Osteoblast (primary cell): ENCODE measurements around the gene KIAA1614. TPM values are rescaled to one million over a fixed set of nuclear protein-coding genes. Genes with fewer than 3 reads are reported as not detected.

ENCODE experiments used
- DNase-seq: peaks from one replicate; pipeline ENCODE4 v3.0.0; 2011; ENCODE audit warnings: low spot score, mixed read lengths; ENCODE audit not compliant: insufficient read length; ENCODE audit errors: missing footprints
- H2AFZ ChIP-seq: 2 replicates; pipeline ENCODE4 v1.6.0; 2011; ENCODE audit warnings: mild to moderate bottlenecking, low read length
- H3K27ac ChIP-seq: 2 replicates; pipeline ENCODE4 v1.5.1; 2011; ENCODE audit warnings: mild to moderate bottlenecking, low read depth, low read length, moderate library complexity
- H3K27me3 ChIP-seq: 2 replicates; pipeline ENCODE4 v1.6.0; 2012; ENCODE audit warnings: mild to moderate bottlenecking, control low read depth, inconsistent platforms, low read length, moderate library complexity; ENCODE audit not compliant: insufficient read depth
- H3K36me3 ChIP-seq: 2 replicates; pipeline ENCODE4 v1.5.1; 2011; ENCODE audit warnings: mild to moderate bottlenecking, low read length, control low read depth, moderate library complexity; ENCODE audit not compliant: insufficient read depth
- H3K4me1 ChIP-seq: 2 replicates; pipeline ENCODE4 v1.5.1; 2011; ENCODE audit warnings: mild to moderate bottlenecking, low read length, control low read depth, moderate library complexity; ENCODE audit not compliant: insufficient read depth
- H3K4me2 ChIP-seq: 2 replicates; pipeline ENCODE4 v1.6.0; 2011; ENCODE audit warnings: mild to moderate bottlenecking, low read length; ENCODE audit not compliant: insufficient read depth
- H3K4me3 ChIP-seq: fragments of 200-600 bp; sonication (generic); 3 replicates; pipeline ENCODE4 v1.5.1; 2012; ENCODE audit warnings: mild to moderate bottlenecking, low read length, inconsistent platforms; ENCODE audit not compliant: insufficient read depth
- H3K79me2 ChIP-seq: 2 replicates; pipeline ENCODE4 v1.6.0; 2012; ENCODE audit warnings: mild to moderate bottlenecking, low read length, control low read depth, inconsistent platforms; ENCODE audit not compliant: insufficient read depth
- H3K9me3 ChIP-seq: 2 replicates; pipeline ENCODE4 v1.5.1; 2011; ENCODE audit warnings: low read depth, low read length, control low read depth
- H4K20me1 ChIP-seq: 2 replicates; pipeline ENCODE4 v1.6.0; 2012; ENCODE audit warnings: mild to moderate bottlenecking, low read length, control low read depth; ENCODE audit not compliant: insufficient read depth
- total RNA-seq: library from RNA; depleted of rRNA; stranded (reverse); fragments of >200 nt; gene quantifications from 2 replicates; pipeline ENCODE4 v1.2.3, GENCODE V29; 2012
- TF ChIP-seq, protein P1 (sequence below): IDR thresholded peaks from 2 replicates; pipeline ENCODE4 v1.5.1; 2011; ENCODE audit warnings: mild to moderate bottlenecking, low read depth, low read length, moderate library complexity; ENCODE audit errors: extremely low read depth

KIAA1614 gene
- total RNA-seq, 1 donor: 12.7 TPM

DNA sequence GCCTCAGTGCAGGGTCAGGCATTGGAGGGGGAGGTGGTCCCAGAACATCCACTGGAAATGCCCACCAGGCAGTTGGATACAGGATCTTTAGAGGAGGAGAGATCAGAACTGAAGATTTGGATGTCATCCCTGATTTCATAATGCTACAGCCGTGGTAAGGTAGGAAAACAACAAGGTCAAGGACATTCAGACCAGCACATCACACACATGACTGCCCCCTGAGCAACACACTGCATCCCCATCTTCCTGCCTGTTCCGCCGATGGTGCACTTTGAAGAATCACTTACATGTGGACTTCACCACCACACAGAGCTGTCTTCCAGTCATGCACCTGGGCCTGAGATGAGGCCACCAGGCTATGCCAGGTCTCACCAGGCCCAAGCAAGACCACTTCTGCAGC lies 16.7 kb downstream of the KIAA1614 start:
- TF ChIP-seq, protein P1, sequence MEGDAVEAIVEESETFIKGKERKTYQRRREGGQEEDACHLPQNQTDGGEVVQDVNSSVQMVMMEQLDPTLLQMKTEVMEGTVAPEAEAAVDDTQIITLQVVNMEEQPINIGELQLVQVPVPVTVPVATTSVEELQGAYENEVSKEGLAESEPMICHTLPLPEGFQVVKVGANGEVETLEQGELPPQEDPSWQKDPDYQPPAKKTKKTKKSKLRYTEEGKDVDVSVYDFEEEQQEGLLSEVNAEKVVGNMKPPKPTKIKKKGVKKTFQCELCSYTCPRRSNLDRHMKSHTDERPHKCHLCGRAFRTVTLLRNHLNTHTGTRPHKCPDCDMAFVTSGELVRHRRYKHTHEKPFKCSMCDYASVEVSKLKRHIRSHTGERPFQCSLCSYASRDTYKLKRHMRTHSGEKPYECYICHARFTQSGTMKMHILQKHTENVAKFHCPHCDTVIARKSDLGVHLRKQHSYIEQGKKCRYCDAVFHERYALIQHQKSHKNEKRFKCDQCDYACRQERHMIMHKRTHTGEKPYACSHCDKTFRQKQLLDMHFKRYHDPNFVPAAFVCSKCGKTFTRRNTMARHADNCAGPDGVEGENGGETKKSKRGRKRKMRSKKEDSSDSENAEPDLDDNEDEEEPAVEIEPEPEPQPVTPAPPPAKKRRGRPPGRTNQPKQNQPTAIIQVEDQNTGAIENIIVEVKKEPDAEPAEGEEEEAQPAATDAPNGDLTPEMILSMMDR: no peak
- H3K4me3 ChIP-seq: no peak overlapping the region

DNA sequence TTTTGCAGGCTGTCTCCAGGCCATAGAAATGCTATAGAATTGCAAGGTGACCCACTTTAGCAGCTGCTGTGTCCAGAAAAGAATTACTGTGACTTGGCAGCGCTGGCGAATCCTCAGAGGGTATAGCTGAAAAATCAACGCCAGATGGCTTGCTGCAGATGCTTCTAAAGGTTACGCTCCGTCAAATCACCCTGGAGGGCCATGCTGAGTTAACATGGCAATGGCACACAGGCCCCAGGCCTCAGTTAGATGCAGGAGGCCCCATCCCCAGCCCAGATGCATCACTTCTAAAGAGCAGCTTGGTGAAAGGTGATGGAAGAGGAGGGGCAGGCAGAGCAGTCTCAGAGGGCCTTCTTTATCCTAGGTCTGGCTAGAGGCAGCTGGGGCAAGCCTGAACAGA lies 18.0 kb downstream of the KIAA1614 start:
- Histone ChIP-seq H3K36me3 (peaks cover 8% of the 10 kb centered on the region), H3K27ac (no peak overlapping the region), H3K79me2 (no peaks in the 10 kb centered on the region), H3K27me3 (no peaks in the 10 kb centered on the region), H2AFZ (no peak overlapping the region), H3K9me3 (no peaks in the 10 kb centered on the region), H3K4me2 (no peak overlapping the region), H3K4me1 (no peaks in the 10 kb centered on the region), H3K4me3 (no peak overlapping the region), H4K20me1 (peaks cover 20% of the 10 kb centered on the region)
- TF ChIP-seq, protein P1: no peak
- no peak for DNase-seq

More for the DNA sequence above, 16.7 kb downstream of the KIAA1614 start:
- H3K27ac ChIP-seq: no peak overlapping the region
- DNase-seq: no peak
- no peaks in the 10 kb centered on the region for H3K9me3 ChIP-seq
- H3K79me2 ChIP-seq: no peaks in the 10 kb centered on the region
- H2AFZ ChIP-seq: no peak overlapping the region
- no peaks in the 10 kb centered on the region for H3K27me3 ChIP-seq
- H3K4me1 ChIP-seq: no peaks in the 10 kb centered on the region
- H3K4me2 ChIP-seq: no peak overlapping the region
- H3K36me3 ChIP-seq: peaks cover 3% of the 10 kb centered on the region
- peaks cover 21% of the 10 kb centered on the region for H4K20me1 ChIP-seq

- no peak for DNase-seq
- H3K36me3 ChIP-seq: peaks cover 8% of the 10 kb centered on the region
Observed at GRCh38 chr1:180931529-180931928, 18.8 kb downstream of the KIAA1614 start.

DNA sequence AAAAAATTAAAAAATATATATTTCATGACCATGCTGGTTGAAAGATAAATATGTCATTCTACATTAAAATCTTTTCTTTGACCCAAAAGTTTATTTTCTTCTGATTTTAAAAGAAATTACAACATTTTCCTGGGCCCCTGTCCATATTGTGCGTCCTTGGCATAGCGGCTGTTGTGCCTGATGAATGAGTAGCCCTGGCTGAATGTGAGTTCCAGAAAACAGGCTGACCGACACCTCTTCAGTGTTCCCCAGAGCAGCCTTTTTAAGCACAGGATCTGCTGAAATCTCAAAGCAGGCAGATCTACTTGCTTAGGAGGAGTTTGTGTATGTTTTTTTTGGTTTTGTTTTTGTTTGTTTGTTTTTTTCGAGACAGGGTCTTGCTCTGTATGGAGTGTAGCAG lies 19.7 kb downstream of the KIAA1614 start:
- TF ChIP-seq, protein P1: no peak

More at GRCh38 chr1:180931529-180931928, 18.8 kb downstream of the KIAA1614 start:
- H3K9me3 ChIP-seq: no peaks in the 10 kb centered on the region
- H3K27ac ChIP-seq: no peak overlapping the region
- no peak overlapping the region for H3K4me3 ChIP-seq
- H4K20me1 ChIP-seq: peaks cover 11% of the 10 kb centered on the region
- H3K79me2 ChIP-seq: no peaks in the 10 kb centered on the region
- TF ChIP-seq, protein P1: no peak
- no peak overlapping the region for H3K4me2 ChIP-seq
- no peak overlapping the region for H2AFZ ChIP-seq
- H3K4me1 ChIP-seq: no peaks in the 10 kb centered on the region
- H3K27me3 ChIP-seq: no peaks in the 10 kb centered on the region

More for the DNA sequence above, 19.7 kb downstream of the KIAA1614 start:
- H3K36me3 ChIP-seq: peaks cover 8% of the 10 kb centered on the region
- H4K20me1 ChIP-seq: peaks cover 4% of the 10 kb centered on the region
- H3K79me2 ChIP-seq: no peaks in the 10 kb centered on the region
- H2AFZ ChIP-seq: no peak overlapping the region
- no peak overlapping the region for H3K4me2 ChIP-seq
- no peak for DNase-seq
- H3K4me1 ChIP-seq: no peaks in the 10 kb centered on the region
- no peaks in the 10 kb centered on the region for H3K27me3 ChIP-seq
- no peak overlapping the region for H3K27ac ChIP-seq
- no peaks in the 10 kb centered on the region for H3K9me3 ChIP-seq
- no peak overlapping the region for H3K4me3 ChIP-seq
